Breast epithelium (tissue), 3 donors: ENCODE measurements around the gene COL16A1.

Experiments used
- CTCF ChIP-seq, 3 donors: fragments of 450-650 bp; IDR thresholded peaks; one replicate each; pipeline ENCODE4 v1.5.1; 2016 to 2017; ENCODE audit warnings: antibody characterized with exemption in 3 of 3, mild to moderate bottlenecking in 3 of 3, moderate library complexity in 3 of 3
- POLR2A ChIP-seq: fragments of 450-650 bp; IDR thresholded peaks from one replicate; pipeline ENCODE4 v1.6.1; 2016; ENCODE audit warnings: antibody characterized with exemption, mild to moderate bottlenecking, moderate library complexity

- TF ChIP-seq CTCF (IDR thresholded peaks at IDR 0.05), result no peak
- no peak for TF ChIP-seq POLR2A
These were observed 2.7 kb upstream of the COL16A1 start for GRCh38 chr1:31706384-31707058.
